VCaP (cell line): ENCODE measurements around the gene TRMO.

ENCODE experiments used
- H3K27ac ChIP-seq: fragments of 450-650 bp; 2 replicates; pipeline ENCODE4 v1.5.1; 2017
- CTCF ChIP-seq: fragments of 450-650 bp; conservative IDR thresholded peaks from 2 replicates; pipeline ENCODE4 v1.5.1; 2017; ENCODE audit warnings: mild to moderate bottlenecking, moderate library complexity

TRMO gene

GRCh38 chr9:97944612-97945011, 22.3 kb upstream of the TRMO start:
- no peak for TF ChIP-seq CTCF
- H3K27ac ChIP-seq, result no peak overlapping the region

GRCh38 chr9:97943308-97943855, 21.1 kb upstream of the TRMO start:
- H3K27ac ChIP-seq, result no peak overlapping the region
- no peak for TF ChIP-seq CTCF

GRCh38 chr9:97941323-97941722, 19.0 kb upstream of the TRMO start:
- no peak overlapping the region for H3K27ac ChIP-seq
- TF ChIP-seq CTCF, result no peak

GRCh38 chr9:97940741-97941140, 18.4 kb upstream of the TRMO start:
- no peak overlapping the region for H3K27ac ChIP-seq
- TF ChIP-seq CTCF, result no peak

- TF ChIP-seq CTCF, result no peak
- H3K27ac ChIP-seq, result no peak overlapping the region
Observed at GRCh38 chr9:97940233-97940632, 17.9 kb upstream of the TRMO start.

GRCh38 chr9:97938081-97938644, 15.9 kb upstream of the TRMO start, which contains the start of gene HEMGN:
Gene HEMGN (minus strand): TSS chr9:97938172. CDS start chr9:97938136, 36 bp downstream.
- H3K27ac ChIP-seq, result no peak within 1 kb of the TSS
- no peak for TF ChIP-seq CTCF

- TF ChIP-seq CTCF, result no peak
- H3K27ac ChIP-seq, result no peak overlapping the region
Observed at GRCh38 chr9:97936998-97937397, 14.7 kb upstream of the TRMO start.
